HG02623 (cell line): ENCODE results near the gene TTK.

ENCODE experiments used
- ATAC-seq: cut with Tn5 transposase; IDR thresholded peaks from one replicate; pipeline ENCODE4 v1.9.1; 2021; ENCODE audit warnings: moderate library complexity; ENCODE audit not compliant: unreplicated experiment

Gene TTK

DNA sequence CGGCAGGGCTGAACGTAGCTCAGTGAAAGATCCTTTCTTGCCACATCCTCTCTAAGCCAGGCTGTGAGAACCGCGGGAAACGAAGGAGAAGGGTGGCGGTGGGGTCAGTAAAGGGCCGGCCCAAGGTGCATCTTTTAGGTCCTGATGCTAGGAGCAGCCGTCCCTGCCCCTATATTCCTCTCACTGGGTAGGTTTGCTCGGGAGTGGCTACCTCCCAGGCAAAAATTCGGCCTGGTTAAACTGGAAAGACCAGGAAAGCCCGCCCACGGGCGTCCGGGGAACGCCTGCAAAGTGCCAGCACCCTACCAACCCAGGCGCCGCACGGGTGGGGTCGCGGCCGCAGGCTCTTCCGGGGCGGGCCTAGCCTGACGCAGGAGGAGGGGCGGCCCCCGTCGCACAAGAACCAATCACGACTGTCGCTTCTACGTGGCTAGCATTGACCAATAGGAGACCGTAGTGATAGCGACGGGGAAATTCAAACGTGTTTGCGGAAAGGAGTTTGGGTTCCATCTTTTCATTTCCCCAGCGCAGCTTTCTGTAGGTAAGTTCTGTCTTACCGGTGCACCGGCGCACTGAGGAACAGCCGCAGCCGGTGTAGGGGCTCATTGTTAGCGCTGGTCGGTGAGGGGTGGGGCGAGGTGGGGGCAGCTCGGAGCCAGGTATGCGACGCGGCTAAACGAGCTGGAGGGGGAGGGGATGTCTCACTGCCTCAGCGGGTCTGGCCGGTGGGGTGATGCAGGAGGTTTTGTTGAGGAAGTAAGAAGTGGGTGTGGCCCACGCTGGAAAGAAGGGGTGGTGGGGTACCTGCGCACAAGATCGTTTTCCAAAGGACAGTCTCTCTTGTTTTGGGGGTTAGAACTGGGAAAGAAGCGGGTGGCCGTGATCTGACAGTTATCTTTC lies at the start of gene TTK:
TSS of gene TTK (plus strand) at position 477 of the 900 bp plus-strand sequence. CDS start 1,195 bp downstream, outside the sequence.
- ATAC-seq: peak; percentile 100

DNA sequence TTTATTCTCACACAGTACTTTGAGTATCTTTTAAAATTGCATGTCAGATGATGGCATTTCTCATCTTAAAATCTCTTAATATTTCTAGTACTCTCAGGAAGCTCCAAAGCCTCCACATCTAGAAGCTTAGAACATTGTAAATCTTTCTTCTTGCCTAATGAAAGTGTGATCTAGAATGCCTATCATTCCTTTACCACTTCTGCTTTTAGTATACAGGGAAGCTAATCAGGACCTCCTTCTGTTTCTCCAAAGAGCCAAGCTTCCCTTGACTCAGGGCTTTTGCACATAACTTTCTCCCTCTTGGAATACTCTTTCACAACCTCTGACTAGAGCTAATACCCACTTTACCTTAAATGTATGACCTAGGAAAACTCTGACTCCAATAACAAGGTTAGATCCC lies 49.6 kb upstream of the TTK start:
- no peak for ATAC-seq

DNA sequence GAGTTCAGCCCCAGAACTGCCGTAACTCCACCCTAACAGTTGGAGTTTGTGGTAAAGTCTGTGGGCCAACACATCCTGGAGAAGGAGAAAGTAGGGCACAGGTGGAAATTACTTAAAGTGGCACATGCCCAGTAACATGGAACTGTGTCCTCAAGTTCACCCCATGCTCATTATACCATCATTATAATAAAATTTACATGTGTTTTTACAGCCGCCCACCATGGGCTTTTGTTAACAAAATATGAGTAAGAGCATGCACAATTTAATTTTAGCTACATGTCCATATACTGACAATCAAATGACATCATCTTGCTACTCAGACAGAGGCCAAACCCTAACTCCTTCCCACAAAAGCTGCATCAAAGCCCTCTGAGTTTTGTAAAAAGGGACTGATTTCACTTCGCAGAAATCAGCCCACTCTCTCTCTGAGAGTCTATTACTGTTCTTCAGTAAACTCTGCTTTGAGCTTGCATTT lies 39.8 kb upstream of the TTK start:
- no peak for ATAC-seq

DNA sequence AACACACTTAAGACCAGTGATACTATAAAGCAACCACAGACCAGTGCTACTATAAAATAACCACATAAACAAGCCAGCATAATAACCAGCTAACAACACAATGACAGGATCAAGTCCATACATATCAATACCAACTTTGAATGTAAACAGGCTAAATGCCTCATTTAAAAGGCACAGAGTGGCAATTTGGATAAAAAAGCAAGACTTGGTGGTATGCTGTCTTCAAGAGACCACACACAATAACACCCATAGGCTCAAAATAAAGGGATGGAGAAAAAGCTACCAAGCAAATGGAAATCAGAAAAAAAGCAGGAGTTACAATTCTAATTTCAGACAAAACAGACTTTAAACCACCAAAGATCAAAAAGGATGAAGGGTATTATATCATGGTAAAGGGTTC lies 37.3 kb upstream of the TTK start:
- no peak for ATAC-seq

DNA sequence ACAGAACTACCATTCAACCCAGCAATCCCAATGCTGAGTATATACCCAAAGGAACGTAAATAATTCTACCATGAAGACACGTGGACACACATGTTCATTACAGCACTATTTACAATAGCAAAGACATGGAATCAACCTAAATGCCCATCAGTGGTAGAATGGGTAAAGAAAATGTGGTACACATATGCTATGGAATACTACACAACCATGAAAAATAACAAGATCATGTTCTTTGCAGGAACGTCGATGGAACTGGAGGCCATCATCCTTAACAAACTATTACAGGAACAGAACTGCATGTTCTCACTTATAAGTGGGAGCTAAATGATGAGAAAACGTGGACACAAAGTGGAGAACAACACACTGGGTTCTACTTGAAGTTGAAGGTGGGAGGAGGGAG lies 34.7 kb upstream of the TTK start:
- ATAC-seq: no peak

DNA sequence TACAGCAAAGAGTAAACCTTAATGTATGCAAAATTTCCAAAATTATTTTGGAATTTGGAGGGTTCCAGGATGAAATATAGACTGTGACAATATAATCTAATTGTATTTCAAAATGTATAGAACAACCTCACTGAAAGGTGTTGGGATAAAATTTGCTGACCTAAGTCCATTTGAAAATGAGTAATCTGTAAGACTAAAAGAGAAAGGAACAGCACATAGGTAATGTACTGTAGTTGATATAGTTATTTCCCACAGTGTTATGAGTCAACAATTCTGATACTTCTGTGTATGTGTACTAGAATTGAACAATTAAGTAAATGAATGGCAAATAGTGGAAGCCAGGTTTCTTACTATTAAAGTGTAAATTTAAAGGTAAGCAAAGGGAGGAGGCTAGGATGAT lies 33.3 kb upstream of the TTK start:
- ATAC-seq: no peak

DNA sequence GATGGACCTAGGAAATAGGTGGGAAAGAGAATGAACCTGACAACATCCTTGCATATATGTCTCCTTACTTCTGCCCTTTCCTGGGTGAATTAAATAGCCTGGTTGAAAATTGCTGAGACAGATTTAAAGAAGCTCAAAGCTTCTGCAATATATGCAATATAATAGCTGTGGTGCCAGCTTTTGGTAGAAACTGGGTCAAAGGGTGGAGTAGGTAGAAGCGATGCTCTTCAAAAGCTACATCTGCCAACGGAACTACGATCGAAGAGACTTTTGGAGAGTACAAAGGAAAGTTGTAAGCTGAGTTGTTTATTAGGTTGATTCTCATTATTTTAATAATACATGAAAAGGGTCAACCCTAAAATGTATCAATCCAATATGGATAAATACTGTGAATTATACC lies 22.8 kb upstream of the TTK start:
- ATAC-seq: no peak

DNA sequence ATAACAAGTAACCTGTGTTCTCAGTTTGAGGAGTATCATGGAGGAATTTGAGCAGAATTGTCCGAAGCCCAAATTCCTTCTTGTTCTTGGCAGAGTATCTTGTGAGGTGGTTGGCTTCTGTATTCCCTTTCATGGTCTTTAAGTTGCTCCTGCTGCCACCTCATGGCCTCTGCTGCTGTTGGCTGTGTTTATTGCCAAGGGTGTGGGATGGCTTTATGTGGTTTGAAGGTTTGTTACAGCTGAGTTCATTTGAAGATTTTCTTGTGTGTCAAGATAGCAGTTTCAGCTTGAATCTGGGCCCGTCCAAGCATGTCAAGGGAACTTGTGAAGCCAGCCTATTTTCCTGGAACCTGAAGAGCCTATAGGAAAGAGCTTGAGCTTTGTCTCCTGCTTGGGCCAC lies 20.2 kb upstream of the TTK start:
- ATAC-seq: no peak

DNA sequence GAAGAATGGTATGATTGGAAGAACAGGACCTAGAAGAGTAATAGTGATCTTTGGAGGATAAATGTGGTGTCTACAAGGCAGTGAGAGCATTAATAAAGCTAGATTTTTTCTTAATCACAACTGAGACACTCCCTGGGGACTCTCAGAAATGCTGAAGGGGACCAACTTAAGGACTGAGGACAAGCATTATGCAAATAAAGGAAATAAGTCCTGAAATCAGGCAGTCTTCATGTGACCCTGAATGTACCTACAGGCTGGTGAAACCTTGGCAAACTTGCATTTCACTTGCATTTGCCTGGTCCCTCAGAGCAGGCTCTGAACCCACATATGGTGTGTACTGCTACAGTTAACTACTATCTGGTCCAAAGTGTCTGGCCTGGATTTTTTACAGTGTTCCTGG lies 19.3 kb upstream of the TTK start:
- no peak for ATAC-seq

DNA sequence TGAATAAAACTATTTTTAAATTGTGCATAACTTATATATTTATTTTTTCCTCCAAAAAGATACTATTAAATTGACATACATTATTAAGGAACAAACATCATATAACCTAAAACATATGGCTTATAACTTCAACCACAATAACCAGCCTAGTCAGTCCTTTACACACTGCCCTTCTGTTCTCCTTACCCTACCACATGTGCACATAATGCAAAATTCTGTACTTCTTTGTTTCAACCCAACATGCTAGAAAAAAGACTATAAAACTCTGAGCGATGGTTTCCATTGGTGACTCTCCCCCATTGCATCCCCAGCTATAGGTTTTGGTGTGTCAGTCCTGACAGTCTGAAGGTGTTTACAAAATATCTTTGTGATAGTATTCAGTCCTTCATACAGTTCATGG lies 14.8 kb upstream of the TTK start:
- no peak for ATAC-seq

DNA sequence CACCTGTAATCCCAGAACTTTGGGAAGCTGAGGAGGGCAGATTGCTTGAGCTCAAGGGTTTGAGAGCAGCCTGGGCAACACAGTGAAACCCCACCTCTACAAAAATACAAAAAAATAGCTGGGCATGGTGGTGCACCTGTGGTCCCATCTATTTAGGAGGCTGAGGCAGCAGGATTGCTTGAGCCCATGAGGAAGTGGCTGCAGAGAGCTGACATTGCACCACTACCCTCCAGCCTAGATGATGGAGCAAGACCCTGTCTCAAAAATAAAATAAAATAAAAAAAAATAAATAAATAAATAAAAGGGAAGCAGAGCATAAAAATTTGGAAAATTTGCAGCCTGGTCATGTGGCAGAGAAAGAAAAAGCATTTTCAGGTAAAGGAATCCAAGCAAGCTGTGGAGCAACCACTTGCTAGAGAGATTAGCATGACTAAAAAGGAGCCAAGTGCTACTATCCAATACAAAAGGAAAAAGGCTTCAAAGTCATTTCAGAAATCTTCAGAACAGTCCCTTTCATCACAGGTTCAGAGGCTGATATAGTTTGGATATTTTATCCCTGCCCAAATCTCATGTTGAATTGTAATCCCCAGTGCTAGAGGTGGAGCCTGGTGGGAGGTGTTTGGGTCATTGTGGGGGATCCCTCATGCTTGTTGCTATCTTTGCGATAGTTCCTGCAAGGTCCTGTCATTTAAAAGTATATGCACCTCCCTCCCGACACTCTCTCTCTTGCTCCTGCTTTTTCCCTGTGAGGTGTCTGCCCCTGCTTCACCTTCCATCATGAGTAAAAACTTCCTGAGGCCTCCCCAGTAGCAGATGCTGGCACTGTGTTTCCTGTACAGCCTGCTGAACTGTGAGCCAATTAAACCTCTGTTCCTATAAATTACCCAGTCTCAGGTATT lies 11.2 kb upstream of the TTK start:
- no peak for ATAC-seq

DNA sequence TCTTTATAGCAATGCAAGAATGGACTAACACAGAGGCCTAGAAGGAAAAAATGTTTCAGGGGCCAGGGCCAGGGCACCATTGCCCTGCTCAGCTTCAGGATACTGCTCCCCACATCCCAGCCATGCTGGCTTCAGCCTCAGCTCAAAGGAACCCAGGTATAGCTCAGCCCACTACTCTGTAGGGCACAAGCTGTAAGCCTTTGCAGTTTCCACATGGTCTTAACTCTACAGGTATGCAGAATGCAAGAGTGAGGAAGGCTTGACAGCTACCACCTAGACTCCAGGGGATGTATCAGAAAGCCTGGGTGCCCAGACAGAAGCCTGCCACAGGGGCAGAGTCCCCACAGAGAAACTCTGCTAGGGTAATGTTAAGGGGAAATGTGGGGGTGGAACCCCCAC lies 10.5 kb upstream of the TTK start:
- ATAC-seq: no peak

DNA sequence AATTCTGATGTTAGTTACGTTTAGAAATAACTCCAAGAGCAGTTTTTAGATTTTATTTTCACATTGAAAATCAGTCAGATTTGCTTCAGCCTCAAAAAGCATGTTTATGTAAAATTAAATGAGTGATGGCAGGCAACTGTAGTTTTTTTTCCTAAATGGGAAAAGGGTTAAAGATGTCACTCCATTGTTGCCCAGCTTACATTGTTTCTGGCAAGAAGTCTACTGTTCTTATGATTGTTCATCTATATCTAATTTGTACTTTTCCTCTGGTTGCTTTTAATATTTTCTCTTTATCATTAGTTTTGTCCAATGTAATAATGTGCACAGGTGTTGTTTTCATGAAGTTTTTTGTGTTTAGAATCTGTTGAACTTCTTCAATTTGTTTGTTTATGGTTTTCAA lies 6.7 kb upstream of the TTK start:
- ATAC-seq: no peak

DNA sequence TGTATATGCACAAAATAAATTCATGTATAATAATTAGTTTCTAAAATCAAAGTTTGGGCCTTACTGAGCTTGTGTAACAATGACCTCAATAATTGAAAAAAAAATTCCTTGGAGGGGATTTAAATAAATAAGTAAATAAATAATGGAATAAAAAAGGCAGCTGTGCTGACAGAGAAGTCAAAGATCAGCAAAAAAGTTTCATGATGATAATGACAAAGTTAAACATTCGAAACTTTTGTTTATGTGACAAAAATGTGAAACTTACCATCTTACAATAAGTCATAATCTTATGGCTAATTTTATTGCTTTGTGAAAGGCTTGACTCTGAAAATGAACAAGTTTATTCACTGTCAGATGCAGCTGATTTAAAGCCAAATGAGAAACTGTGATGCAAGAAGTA lies 3.1 kb upstream of the TTK start:
- no peak for ATAC-seq

DNA sequence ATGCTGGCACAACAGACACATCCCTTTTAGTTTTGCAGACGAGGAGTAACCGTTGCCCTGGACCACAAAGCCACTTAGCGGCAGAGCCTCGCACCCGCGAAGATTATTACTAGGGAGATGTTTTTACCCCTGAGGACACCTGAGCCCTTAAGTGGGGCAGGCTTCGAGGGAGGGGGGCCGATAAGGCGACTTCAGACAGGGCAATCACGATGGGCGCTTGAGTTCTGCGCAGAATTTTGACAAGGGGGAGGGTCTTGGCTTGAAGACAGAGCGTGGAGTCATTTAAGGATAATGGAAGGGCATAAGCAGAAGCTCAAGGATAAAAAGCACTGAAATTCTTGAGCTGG lies 650 bp upstream of the TTK start:
- ATAC-seq: peak; percentile 7

DNA sequence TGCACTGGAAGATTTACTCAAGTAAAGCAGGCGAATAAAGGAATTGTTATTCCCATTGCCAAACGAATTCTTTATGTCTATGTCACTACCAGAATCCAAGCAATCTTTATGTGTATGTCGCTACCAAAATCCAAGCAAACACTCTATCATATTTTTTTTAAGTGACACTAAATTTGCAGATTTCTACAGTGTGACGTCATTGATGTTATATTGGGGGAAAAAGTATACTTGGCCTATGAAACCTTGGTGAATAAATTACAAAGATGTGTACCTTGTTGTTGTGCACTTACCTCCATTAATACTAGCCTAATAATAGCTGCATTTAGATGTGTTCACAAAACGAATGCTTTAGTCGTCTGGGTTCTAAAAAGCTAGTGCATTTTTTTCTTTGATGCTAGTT lies 957 bp downstream of the TTK start:
- no peak for ATAC-seq

DNA sequence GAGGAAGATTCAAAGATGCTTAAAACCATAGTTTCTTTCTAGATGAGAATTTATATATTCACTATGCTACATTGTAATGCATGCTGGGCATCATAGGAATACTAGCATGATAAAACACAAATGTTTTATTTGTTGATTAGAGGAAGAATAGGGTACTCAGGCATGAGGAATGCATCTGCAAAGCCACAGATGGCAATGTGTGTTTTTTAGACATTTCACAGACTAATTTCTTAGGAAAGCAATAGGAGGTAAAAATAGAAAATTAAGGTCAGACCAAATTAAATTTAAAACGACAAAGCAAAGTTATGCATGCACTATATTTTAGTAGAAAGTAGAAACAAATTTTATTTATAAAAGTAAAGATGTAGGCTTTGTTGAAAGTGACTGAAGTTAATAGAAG lies 2.1 kb downstream of the TTK start:
- no peak for ATAC-seq

DNA sequence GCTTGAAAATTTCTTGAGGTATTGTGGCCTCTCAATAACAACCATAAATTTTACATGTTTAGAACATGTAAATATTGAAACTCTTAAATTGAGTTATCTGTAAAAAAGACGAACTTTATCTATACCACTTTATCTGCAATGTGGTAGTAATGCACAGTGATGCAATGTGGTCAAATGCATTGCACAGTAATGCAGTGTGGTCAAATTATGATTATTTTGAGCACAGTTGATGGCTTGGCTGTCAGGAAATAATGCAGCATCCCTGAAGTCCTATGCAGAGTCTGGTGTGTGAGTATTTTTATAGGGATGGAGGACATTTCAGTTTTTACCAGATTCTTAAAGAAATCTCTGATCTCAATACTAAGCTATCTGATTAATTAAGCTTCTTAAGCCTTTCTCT lies 5.1 kb downstream of the TTK start:
- ATAC-seq: no peak

DNA sequence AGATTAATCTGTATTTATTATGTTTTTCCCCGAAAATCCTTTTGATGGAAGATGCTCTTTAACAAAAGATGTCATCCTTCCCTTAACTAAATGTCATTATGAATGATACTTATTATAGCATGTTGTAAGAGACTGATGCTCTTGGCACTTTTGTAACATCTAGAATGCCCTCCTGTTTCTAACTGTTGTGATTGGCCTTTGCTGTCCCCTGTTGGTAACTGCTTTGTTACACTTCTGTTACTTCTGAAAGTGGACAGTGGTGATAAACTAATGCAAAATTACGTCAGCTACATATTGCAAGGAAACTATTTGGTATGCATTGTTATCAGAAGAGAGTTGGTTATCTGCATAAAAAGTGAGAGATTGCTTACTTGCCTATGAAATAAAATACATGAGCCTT lies 5.8 kb downstream of the TTK start:
- no peak for ATAC-seq

DNA sequence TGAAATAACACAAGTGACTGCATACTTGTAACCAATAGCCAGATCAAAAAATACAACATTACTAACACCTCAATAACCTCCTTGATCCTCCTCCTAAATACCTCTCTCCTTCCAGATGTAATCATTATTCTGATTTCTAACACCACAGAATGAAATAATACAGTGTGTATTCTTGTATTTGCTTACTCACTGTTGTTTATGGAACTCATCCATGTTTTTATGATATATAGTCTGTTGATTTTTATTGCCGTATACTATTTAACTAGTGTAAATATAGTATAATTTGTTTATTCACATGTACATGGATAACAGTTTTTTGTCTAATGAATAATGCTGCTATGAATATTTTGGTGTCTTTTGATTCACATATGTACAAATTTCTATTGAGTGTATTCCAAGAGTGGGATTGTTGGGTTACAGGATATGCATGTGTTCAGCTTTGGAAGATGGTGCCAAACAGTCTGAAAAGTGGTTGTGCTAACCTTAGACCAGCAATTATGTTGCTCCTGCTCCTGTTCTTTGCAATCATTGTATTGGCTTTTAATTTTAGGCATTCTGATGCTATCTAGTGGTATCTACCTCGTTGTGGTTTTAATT lies 11.5 kb downstream of the TTK start:
- no peak for ATAC-seq

DNA sequence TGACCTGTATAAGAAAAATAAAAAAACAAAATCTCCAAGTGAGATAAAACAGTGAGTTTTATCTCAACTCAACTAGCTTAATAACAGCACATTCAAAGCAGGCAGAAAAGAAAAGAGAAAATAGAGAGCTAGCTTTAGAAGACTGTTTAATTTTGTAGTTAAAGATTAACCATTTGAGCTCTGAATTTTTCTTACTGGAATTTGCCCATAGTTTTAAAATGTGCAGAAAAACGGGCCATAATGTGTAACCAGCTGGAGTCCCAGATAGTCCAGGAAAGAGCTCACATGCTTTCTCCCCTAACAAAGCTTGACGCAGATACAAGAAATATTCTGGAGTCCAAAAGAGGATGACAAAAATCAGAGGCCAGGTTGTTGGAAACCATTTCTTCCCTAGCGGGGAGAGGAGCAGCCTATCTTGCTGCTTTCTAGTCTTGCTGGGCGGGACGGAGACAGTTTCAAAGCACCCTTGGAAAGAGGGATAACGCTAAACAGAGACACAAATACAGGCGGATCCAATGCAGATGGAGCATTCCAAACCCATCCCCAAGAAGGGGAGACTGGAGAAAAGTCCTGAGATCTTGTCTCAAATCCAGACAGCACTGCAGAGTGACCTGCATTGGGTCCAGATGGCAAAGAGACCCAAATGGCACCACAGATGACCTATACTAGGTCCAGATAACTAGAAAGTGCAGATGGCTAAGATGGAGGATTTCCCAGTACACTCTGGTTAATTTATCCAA lies 16.1 kb downstream of the TTK start:
- ATAC-seq: no peak
